ENCODE data around the gene SLC7A8. TPM values are rescaled to one million over a fixed set of nuclear protein-coding genes. Genes with fewer than 3 reads are reported as not detected.

SLC7A8 gene
- total RNA-seq, 4 donors from 2014 or later = 44.2 to 79.4 (median 53.1) TPM

DNA sequence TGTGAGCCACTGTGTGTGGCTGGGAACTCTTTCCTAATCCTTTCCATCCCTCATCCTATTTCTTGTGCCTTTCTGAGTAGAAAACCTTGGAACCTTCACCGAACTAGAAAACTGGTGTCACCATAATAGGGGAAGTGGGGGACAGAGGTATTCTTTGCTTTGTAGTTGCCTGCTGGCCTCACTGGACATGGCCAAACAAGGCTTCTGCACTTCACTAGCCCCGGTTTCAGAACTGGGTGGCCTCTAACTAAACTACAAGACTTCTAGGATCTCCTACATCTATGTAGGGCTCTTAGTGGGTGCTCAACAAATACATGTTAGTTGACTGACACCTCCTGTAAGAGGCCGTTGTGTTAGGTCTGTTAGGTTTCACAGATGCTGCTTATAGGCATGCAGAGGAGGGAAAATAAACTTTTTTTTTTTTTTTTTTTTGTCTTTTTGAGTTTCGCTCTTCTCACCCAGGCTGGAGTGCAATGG is 78.1 kb downstream of the SLC7A8 start:
- DNase-seq = no peak

DNA sequence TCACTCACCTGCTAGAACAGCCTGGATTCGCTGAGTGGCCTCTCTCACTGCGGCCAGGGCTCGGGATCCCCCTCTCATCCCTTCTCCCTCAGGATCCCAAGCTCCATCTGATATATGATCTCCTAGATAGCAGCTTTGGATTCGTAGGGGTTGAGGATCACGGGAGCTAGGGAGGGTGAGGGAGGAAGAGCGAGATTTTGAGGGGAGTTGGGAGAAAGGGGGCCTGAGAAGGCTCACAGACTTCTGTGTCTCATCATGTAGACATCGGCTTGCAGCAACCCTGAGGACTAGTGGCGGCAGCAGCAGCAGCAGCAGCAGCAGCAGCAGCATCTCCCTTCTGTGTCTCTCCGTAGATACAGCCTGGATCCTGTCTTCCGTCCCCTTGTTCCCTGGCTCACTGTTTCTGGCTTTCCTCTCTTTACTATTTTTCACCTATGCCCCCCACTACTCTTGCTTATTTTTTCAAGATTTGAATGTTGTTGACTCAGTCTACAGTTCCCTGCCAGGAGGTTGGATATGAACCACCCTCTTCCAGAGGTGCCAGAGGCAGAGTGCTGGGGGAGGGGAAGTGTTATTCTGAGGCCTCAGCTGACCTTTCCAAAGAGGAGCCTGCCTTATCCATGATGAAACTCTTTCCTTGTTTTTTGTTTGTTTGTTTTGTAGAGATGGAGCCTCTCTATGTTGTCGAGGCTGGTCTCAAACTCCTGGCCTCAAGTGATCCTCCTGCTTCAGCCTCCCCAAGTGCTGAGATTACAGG is 78.7 kb downstream of the SLC7A8 start, which contains the start of gene CIROP:
CIROP (minus strand) TSS at position 399 of the 757 bp plus-strand sequence; CDS start at position 330, 69 bp downstream.
- WGBS, 2 donors = 68 to 70% methylated on average over 11 of the region's 11 CpGs
- TF ChIP-seq POLR2A (IDR thresholded peaks at IDR 0.05) = no peak
- TF ChIP-seq, protein P1, sequence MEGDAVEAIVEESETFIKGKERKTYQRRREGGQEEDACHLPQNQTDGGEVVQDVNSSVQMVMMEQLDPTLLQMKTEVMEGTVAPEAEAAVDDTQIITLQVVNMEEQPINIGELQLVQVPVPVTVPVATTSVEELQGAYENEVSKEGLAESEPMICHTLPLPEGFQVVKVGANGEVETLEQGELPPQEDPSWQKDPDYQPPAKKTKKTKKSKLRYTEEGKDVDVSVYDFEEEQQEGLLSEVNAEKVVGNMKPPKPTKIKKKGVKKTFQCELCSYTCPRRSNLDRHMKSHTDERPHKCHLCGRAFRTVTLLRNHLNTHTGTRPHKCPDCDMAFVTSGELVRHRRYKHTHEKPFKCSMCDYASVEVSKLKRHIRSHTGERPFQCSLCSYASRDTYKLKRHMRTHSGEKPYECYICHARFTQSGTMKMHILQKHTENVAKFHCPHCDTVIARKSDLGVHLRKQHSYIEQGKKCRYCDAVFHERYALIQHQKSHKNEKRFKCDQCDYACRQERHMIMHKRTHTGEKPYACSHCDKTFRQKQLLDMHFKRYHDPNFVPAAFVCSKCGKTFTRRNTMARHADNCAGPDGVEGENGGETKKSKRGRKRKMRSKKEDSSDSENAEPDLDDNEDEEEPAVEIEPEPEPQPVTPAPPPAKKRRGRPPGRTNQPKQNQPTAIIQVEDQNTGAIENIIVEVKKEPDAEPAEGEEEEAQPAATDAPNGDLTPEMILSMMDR (IDR thresholded peaks at IDR 0.05) = no peak
- no peaks in the 10 kb centered on the region for H3K36me3 ChIP-seq
- DNase-seq = peak in 1 of 2 donors; percentile 48
- peak within 1 kb of the TSS; percentile 24 to 67 (median 65) for H3K27ac ChIP-seq
- no peak within 1 kb of the TSS for H3K4me3 ChIP-seq (replicated peaks in 1 of 3)
- intact Hi-C loops (cut with DNase I) = no loop called here
- no peaks in the 10 kb centered on the region for H3K27me3 ChIP-seq
- H3K4me1 ChIP-seq = peaks cover 9 to 36% of the 10 kb centered on the region in 2 donors
- no peaks in the 10 kb centered on the region for H3K9me3 ChIP-seq

More for the DNA sequence above, 78.1 kb downstream of the SLC7A8 start:
- Histone ChIP-seq H3K36me3 (no peaks in the 10 kb centered on the region), H3K27me3 (no peaks in the 10 kb centered on the region), H3K27ac (peak overlapping the region; percentile 24 to 67 (median 65)), H3K4me1 (peaks cover 9 to 33% of the 10 kb centered on the region in 2 donors), H3K9me3 (no peaks in the 10 kb centered on the region), H3K4me3 (replicated peaks in 1 of 3) (no peak overlapping the region)
- 87 to 91% methylated on average over 4 of the region's 4 CpGs for WGBS, 2 donors
- no peak for TF ChIP-seq POLR2A (IDR thresholded peaks at IDR 0.05)
- TF ChIP-seq, protein P1 (IDR thresholded peaks at IDR 0.05) = no peak
- intact Hi-C loops (cut with DNase I) = no loop called here

DNA sequence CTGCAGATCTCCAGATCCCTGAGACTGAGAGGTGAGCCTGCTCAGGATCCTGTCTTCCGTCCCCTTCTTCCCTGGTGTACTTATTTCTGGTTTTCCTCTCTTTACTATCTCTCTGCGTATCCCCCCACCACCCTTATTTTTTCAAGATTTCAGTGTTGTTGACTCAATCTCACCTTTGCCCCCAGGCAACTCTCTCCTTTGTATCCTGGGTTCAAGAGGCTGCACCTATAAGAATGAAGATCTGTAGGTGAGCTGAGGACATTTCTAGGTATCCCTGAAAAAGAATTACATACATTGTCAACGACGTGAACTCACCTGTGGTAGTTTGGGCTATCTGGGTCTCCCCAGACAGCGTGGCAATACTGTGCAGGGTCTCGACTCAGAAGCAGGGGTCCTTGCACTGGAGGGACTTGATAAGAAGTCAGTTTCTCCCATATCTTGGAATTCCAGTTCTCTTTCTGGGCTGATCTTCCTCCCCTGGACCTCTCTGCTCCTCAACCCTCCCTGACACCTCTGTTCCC is 79.3 kb downstream of the SLC7A8 start:
- intact Hi-C loops (cut with DNase I) = no loop called here

DNA sequence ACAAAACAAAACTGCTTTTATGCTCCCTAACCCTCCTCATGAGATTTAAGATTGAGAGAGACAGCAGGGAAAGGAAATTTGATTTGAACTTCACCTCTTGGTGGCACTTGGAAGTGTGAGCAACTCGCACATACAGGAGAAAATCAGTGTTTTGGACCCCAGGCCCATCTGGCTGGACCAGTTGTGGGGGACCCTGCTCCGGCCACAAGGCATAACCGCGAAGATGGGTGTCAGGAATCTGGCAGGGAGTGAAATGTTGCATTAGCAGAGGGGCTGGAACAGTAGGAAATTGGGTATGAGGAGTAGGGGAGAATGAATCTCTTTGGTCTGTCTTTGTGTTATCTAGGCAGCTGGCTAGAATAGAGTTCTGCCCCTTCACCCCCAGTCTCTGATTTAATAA is 79.9 kb downstream of the SLC7A8 start:
- 87 to 93% methylated on average over 4 of the region's 4 CpGs for WGBS, 2 donors
- Histone ChIP-seq H3K36me3 (peaks cover 0 to 2% of the 10 kb centered on the region in 2 donors), H3K27me3 (no peaks in the 10 kb centered on the region), H3K4me1 (peaks cover 9 to 45% of the 10 kb centered on the region in 2 donors), H3K4me3 (replicated peaks in 1 of 3) (no peak overlapping the region), H3K27ac (no peak overlapping the region), H3K9me3 (no peaks in the 10 kb centered on the region)
- TF ChIP-seq, protein P1 (IDR thresholded peaks at IDR 0.05) = no peak
- TF ChIP-seq POLR2A (IDR thresholded peaks at IDR 0.05) = no peak
- DNase-seq = no peak
- intact Hi-C loops (cut with DNase I) = no loop called here

More for the DNA sequence above, 79.3 kb downstream of the SLC7A8 start:
- no peak overlapping the region for H3K4me3 ChIP-seq (replicated peaks in 1 of 3)
- DNase-seq = no peak
- H3K27me3 ChIP-seq = no peaks in the 10 kb centered on the region
- no peak for TF ChIP-seq POLR2A (IDR thresholded peaks at IDR 0.05)
- H3K9me3 ChIP-seq = no peaks in the 10 kb centered on the region
- no peaks in the 10 kb centered on the region for H3K36me3 ChIP-seq
- H3K27ac ChIP-seq = no peak overlapping the region
- peaks cover 9 to 41% of the 10 kb centered on the region in 2 donors for H3K4me1 ChIP-seq
- 80 to 87% methylated on average over 6 of the region's 6 CpGs for WGBS, 2 donors

DNA sequence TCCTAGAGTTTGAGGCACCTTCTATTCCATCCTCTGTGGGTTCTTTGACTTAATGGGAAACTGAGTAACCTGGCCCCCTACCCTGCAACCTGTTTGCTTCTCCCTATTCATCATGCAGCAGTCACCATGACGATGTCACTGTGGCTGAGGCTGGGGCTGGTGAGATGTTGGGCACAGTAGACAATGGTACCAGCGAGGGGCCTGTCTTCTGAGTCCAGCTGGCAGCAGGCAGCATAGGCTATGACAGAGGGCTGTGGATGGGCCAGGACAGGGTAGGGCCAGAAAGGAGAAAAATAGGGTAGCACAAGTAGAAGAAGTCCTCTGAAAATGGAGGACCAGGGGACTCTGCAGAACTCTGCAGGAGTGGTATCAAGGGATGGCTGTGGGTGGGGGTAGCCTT is 80.7 kb downstream of the SLC7A8 start:
- WGBS, 2 donors = 94 to 95% methylated on average over 2 of the region's 2 CpGs
- H3K36me3 ChIP-seq = peaks cover 7 to 10% of the 10 kb centered on the region in 2 donors
- H3K4me1 ChIP-seq = peaks cover 9 to 45% of the 10 kb centered on the region in 2 donors
- no peak overlapping the region for H3K27ac ChIP-seq
- intact Hi-C loops (cut with DNase I) = no loop called here
- H3K27me3 ChIP-seq = no peaks in the 10 kb centered on the region
- H3K9me3 ChIP-seq = no peaks in the 10 kb centered on the region
- no peak for DNase-seq
- TF ChIP-seq, protein P1 (IDR thresholded peaks at IDR 0.05) = no peak
- TF ChIP-seq POLR2A (IDR thresholded peaks at IDR 0.05) = no peak
- no peak overlapping the region for H3K4me3 ChIP-seq (replicated peaks in 1 of 3)

Measured in thyroid gland (tissue), 4 donors.